Colon (tissue), 2 donors: Measurements from ENCODE around the gene DGKZ.

Experiments
- FAIRE-seq: peaks from 2 replicates; lab custom pipeline; 2012; peaks lifted over from hg19 to GRCh38; lab: Jason Lieb, UNC
- donor health status: control.
- donor health status: control.

DGKZ gene

GRCh38 chr11:46330154-46330553, 17.1 kb upstream of the DGKZ start:
- FAIRE-seq, result no peak

- no peak for FAIRE-seq
Observed at GRCh38 chr11:46330563-46331281, 16.5 kb upstream of the DGKZ start.

- FAIRE-seq, result no peak
Observed at GRCh38 chr11:46331282-46331984, 15.8 kb upstream of the DGKZ start.

- no peak for FAIRE-seq
Observed at GRCh38 chr11:46332093-46332567, 15.1 kb upstream of the DGKZ start.

- FAIRE-seq, result no peak
Observed at GRCh38 chr11:46332568-46333393, 14.5 kb upstream of the DGKZ start.

GRCh38 chr11:46333394-46333947, 13.8 kb upstream of the DGKZ start:
- FAIRE-seq, result no peak

- no peak for FAIRE-seq
Observed at GRCh38 chr11:46334211-46334610, 13.1 kb upstream of the DGKZ start.

GRCh38 chr11:46335271-46335670, 12.0 kb upstream of the DGKZ start:
- FAIRE-seq, result no peak

- no peak for FAIRE-seq
Observed at GRCh38 chr11:46335890-46336562, 11.2 kb upstream of the DGKZ start.

- FAIRE-seq, result no peak
Observed at GRCh38 chr11:46336563-46337180, 10.6 kb upstream of the DGKZ start.

- no peak for FAIRE-seq
Observed at GRCh38 chr11:46337626-46338345, 9.5 kb upstream of the DGKZ start.

- no peak for FAIRE-seq
Observed at GRCh38 chr11:46338636-46338987, 8.7 kb upstream of the DGKZ start.

- no peak for FAIRE-seq
Observed at GRCh38 chr11:46338988-46339666, 8.1 kb upstream of the DGKZ start.

GRCh38 chr11:46339816-46340215, 7.4 kb upstream of the DGKZ start:
- no peak for FAIRE-seq

GRCh38 chr11:46341454-46341853, 5.8 kb upstream of the DGKZ start:
- FAIRE-seq, result no peak

- no peak for FAIRE-seq
Observed at GRCh38 chr11:46342239-46342638, 5.0 kb upstream of the DGKZ start.

GRCh38 chr11:46343520-46343919, 3.7 kb upstream of the DGKZ start:
- no peak for FAIRE-seq

- no peak for FAIRE-seq
Observed at GRCh38 chr11:46345131-46345597, 2.1 kb upstream of the DGKZ start.

- FAIRE-seq, result no peak
Observed at GRCh38 chr11:46345881-46346484, 1.3 kb upstream of the DGKZ start.
